ENCODE results near the gene LRRN3. TPM values are rescaled to one million over a fixed set of nuclear protein-coding genes. Genes with fewer than 3 reads are reported as not detected.
"Not testable (repeated sequence)": the region's sequence is repeated elsewhere in the genome, so short reads cannot be mapped to it uniquely, and the experiment has no call there.

Gene LRRN3
- total and polyA plus RNA-seq, 10 donors: 0.10 to 1.7 (median 0.28) TPM; not detected in 1

DNA sequence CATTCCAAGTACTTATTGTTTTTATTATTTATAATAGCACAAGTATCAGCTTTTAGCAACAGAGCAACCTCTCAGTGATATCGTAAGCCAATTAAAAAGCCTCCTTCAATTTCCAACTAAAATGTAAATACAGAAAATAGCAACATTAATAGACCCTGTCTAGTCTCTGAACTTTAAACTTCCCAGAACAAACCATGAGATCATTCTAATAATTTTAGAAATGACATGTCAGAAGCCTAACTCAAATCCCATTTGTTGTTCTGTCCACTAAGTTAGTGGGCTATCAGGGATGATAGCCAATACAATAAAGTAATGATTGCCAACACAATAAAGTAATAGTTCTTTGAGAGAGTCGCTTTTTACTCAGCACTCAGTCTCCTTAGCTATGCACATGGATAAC is 22.3 kb upstream of the LRRN3 start:
- Histone ChIP-seq H3K4me1 (no peaks in the 10 kb centered on the region), H3K27me3 (replicated peaks in 1 of 7) (no peaks in the 10 kb centered on the region), H3K9me3 (peaks cover 0 to 16% (median 7%) of the 10 kb centered on the region in 8 donors), H3K36me3 (no peaks in the 10 kb centered on the region), H3K4me3 (no peak overlapping the region), H3K27ac (no peak overlapping the region)
- 87 to 96% (median 92%) methylated on average over 2 of the region's 2 CpGs for WGBS, 5 donors
- intact Hi-C loops (cut with DNase I; ENCODE audit: low total_unique reads): no loop called here
- DNase-seq: no peak
- TF ChIP-seq POLR2AphosphoS5 (IDR thresholded peaks at IDR 0.05): no peak
- no peak for TF ChIP-seq POLR2A (IDR thresholded peaks at IDR 0.05)
- TF ChIP-seq, protein P1, sequence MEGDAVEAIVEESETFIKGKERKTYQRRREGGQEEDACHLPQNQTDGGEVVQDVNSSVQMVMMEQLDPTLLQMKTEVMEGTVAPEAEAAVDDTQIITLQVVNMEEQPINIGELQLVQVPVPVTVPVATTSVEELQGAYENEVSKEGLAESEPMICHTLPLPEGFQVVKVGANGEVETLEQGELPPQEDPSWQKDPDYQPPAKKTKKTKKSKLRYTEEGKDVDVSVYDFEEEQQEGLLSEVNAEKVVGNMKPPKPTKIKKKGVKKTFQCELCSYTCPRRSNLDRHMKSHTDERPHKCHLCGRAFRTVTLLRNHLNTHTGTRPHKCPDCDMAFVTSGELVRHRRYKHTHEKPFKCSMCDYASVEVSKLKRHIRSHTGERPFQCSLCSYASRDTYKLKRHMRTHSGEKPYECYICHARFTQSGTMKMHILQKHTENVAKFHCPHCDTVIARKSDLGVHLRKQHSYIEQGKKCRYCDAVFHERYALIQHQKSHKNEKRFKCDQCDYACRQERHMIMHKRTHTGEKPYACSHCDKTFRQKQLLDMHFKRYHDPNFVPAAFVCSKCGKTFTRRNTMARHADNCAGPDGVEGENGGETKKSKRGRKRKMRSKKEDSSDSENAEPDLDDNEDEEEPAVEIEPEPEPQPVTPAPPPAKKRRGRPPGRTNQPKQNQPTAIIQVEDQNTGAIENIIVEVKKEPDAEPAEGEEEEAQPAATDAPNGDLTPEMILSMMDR (IDR thresholded peaks at IDR 0.05 in 8 of 11, conservative IDR thresholded peaks at IDR 0.05 in 3 of 11): no peak

DNA sequence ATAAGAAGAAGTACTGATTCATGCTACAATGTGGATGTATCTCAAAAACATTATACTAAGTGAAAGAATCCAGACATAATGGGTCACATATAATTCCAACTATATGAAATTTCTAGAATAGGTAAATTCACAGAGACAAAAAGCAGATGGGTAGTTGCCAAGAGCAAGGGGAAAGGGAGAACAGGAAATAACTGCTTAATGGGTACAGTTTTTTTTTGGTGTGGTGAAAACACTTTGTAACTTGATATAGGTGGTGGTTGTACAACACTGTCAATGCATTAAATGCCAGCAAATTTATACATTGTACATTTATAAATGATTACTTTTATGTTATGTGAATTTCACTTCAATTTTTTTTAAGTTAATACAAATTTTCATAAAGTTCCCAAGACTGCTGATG is 19.4 kb upstream of the LRRN3 start:
- TF ChIP-seq POLR2AphosphoS5 (IDR thresholded peaks at IDR 0.05) (no peak), POLR2A (IDR thresholded peaks at IDR 0.05) (no peak)
- TF ChIP-seq, protein P1 (IDR thresholded peaks at IDR 0.05 in 8 of 11, conservative IDR thresholded peaks at IDR 0.05 in 3 of 11): no peak
- H3K4me3 ChIP-seq: no peak overlapping the region
- no peak overlapping the region for H3K27ac ChIP-seq
- H3K36me3 ChIP-seq: no peaks in the 10 kb centered on the region
- H3K9me3 ChIP-seq: no peaks in the 10 kb centered on the region
- H3K27me3 ChIP-seq (replicated peaks in 1 of 7): no peaks in the 10 kb centered on the region
- H3K4me1 ChIP-seq: peaks cover 0 to 7% (median 0%) of the 10 kb centered on the region in 6 donors
- no peak for DNase-seq
- intact Hi-C loops (cut with DNase I; ENCODE audit: low total_unique reads): no loop called here

DNA sequence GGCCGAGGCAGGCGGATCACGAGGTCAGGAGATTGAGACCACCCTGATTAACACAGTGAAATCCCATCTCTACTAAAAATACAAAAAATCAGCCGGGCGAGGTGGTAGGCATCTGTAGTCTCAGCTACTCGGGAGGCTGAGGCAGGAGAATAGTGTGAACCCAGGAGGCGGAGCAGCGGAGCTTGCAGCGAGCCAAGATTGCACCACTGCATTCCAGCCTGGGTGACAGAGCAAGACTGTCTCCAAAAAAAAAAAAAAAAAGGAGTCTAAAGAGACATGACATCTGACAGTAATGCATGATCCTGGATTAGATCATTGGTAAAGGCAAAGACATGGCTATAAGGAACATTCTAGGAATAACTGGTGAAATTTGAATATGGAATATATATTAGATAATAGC is 18.3 kb upstream of the LRRN3 start:
- H3K4me3 ChIP-seq; intact Hi-C loops (cut with DNase I; ENCODE audit: low total_unique reads); H3K36me3 ChIP-seq; H3K27ac ChIP-seq; H3K9me3 ChIP-seq; DNase-seq; H3K4me1 ChIP-seq; H3K27me3 ChIP-seq (replicated peaks in 1 of 7): not testable (repeated sequence)
- WGBS, 5 donors: 95 to 97% (median 96%) methylated on average over 9 of the region's 9 CpGs

- Histone ChIP-seq H3K4me3 (no peak overlapping the region), H3K36me3 (no peaks in the 10 kb centered on the region), H3K9me3 (no peaks in the 10 kb centered on the region), H3K4me1 (peaks cover 0 to 7% (median 0%) of the 10 kb centered on the region in 6 donors), H3K27me3 (replicated peaks in 1 of 7) (no peaks in the 10 kb centered on the region), H3K27ac (no peak overlapping the region)
- TF ChIP-seq, protein P1 (IDR thresholded peaks at IDR 0.05 in 8 of 11, conservative IDR thresholded peaks at IDR 0.05 in 3 of 11): no peak
- TF ChIP-seq POLR2AphosphoS5 (IDR thresholded peaks at IDR 0.05): no peak
- no peak for TF ChIP-seq POLR2A (IDR thresholded peaks at IDR 0.05)
- intact Hi-C loops (cut with DNase I; ENCODE audit: low total_unique reads): no loop called here
- no peak for DNase-seq
- WGBS, 5 donors: 49 to 54% (median 50%) methylated on average over 3 of the region's 3 CpGs
Observed at GRCh38 chr7:111074071-111074747, 16.7 kb upstream of the LRRN3 start.
